Measurements from ENCODE around the gene RACGAP1. TPM values are rescaled to one million over a fixed set of nuclear protein-coding genes. Genes with fewer than 3 reads are reported as not detected.

The RACGAP1 gene
- total and polyA plus RNA-seq, 2 of the 8 experiments (the other 6 are each of a cell fraction or from before 2014, with no cell fraction given): 18.0 to 66.3 TPM

GRCh38 chr12:49948866-49949845, 76.1 kb downstream of the RACGAP1 start:
- Histone ChIP-seq H3K36me3 (ENCODE audit: control insufficient read depth in 2 of 4, insufficient read depth in 4 of 4, low read length in 3 of 4) (no peaks in the 10 kb centered on the region), H3K23me2 (ENCODE audit: low read depth, low read length) (no peaks in the 10 kb centered on the region; the same call in 1 of the 2 replicates), H3K4ac (replicated peaks; ENCODE audit: insufficient read length, low read depth, low read length) (no peak overlapping the region), H3K27ac (ENCODE audit: low read depth, low read length) (no peak overlapping the region), H3K23ac (ENCODE audit: insufficient read length) (no peak overlapping the region), H3K4me1 (replicated peaks in 1 of 4; ENCODE audit: control insufficient read depth in 3 of 4, insufficient read depth in 4 of 4, low read length in 3 of 4) (peaks cover 0 to 6% (median 4%) of the 10 kb centered on the region in 4 experiments; a peak in 5 of 7 replicates), H2BK15ac (ENCODE audit: low read length) (peak overlapping the region; percentile 25; the same call in 1 of the 2 replicates), H3K56ac (replicated peaks; ENCODE audit: insufficient read length, low read depth, low read length) (no peak overlapping the region), H4K91ac (replicated peaks; ENCODE audit: insufficient read length, low read length) (no peak overlapping the region), H3K9ac (replicated peaks in 1 of 4; ENCODE audit: extremely low read depth in 1 of 4, low read depth in 3 of 4, low read length in 3 of 4) (no peak overlapping the region), H3K79me1 (ENCODE audit: low read depth, low read length) (no peaks in the 10 kb centered on the region), H3K4me3 (ENCODE audit: extremely low read depth in 1 of 4, insufficient read depth in 2 of 4, low read depth in 3 of 4, low read length in 4 of 4) (no peak overlapping the region), H2BK20ac (ENCODE audit: low read length) (no peak overlapping the region), H4K8ac (ENCODE audit: extremely low read depth, insufficient read depth, low read length) (no peak overlapping the region), H3K18ac (ENCODE audit: extremely low read depth, low read length) (no peak overlapping the region), H3K9me3 (ENCODE audit: insufficient read depth in 2 of 2, low read depth in 1 of 2, low read length in 1 of 2) (no peaks in the 10 kb centered on the region), H3K4me2 (ENCODE audit: insufficient read depth in 1 of 2, low read depth in 2 of 2, low read length in 2 of 2) (no peak overlapping the region), H2BK120ac (replicated peaks; ENCODE audit: low read depth, low read length) (no peak overlapping the region), H3K14ac (ENCODE audit: insufficient read length) (no peak overlapping the region), H2BK5ac (ENCODE audit: low read depth, low read length) (no peak overlapping the region), H3K79me2 (ENCODE audit: control insufficient read depth in 1 of 2, insufficient read depth in 2 of 2, low read length in 2 of 2) (no peaks in the 10 kb centered on the region), H2BK12ac (ENCODE audit: low read depth, low read length) (no peak overlapping the region), H3K27me3 (replicated peaks in 1 of 4; ENCODE audit: control insufficient read depth in 3 of 4, extremely low read depth in 1 of 4, insufficient read depth in 3 of 4, low read length in 3 of 4) (no peaks in the 10 kb centered on the region; a peak in 1 of 7 replicates), H4K20me1 (replicated peaks in 1 of 2; ENCODE audit: control insufficient read depth in 1 of 2, insufficient read depth in 2 of 2, low read length in 2 of 2) (no peaks in the 10 kb centered on the region), H2AK5ac (ENCODE audit: low read depth, low read length) (no peak overlapping the region), H4K5ac (ENCODE audit: insufficient read length, low read depth, low read length) (no peak overlapping the region), H2AFZ (ENCODE audit: low read length) (no peak overlapping the region)
- CTCF ChIA-PET (ENCODE audit: partially characterized antibody): interaction anchor here (0.7 to 7.6 kb wide), 10 partner anchors 10 to 172 kb away, joined by 3 to 104 read pairs (median 6); partner anchors contain the start of gene AQP6
- DNase-seq (ENCODE audit: low read depth in 1 of 2, low spot score in 2 of 2) (no peak), FAIRE-seq (no peak)
- 86% methylated on average over 12 of the region's 13 CpGs; no CpG with 5 or more reads in 1 of the 2 experiments for WGBS, 2 experiments (ENCODE audit: extremely low coverage in 1 of 2, insufficient coverage in 1 of 2, insufficient read length in 1 of 2, insufficient replicate concordance in 2 of 2, low coverage in 1 of 2, low lambda C conversion rate in 2 of 2, missing lambda C conversion rate in 1 of 2)
- POLR2A ChIA-PET (ENCODE audit: partially characterized antibody): interaction anchor here (0.8 to 1.7 kb wide), 2 partner anchors 18 to 57 kb away, joined by 4 to 8 read pairs; no protein-coding TSS in a partner anchor
- no peak for TF ChIP-seq RNF2 (IDR thresholded peaks at IDR 0.05; ENCODE audit: borderline replicate concordance, low read depth, low read length, missing control alignments, poor library complexity, severe bottlenecking)
- no peak for TF ChIP-seq ASH2L (IDR thresholded peaks at IDR 0.05; ENCODE audit: low read length)
- no peak for TF ChIP-seq ATF3 (IDR thresholded peaks at IDR 0.05; ENCODE audit: insufficient read depth, low read depth, low read length)
- no peak for TF ChIP-seq POLR2AphosphoS5 (IDR thresholded peaks at IDR 0.05; ENCODE audit: low read depth, low read length)
- TF ChIP-seq FOSL1 (IDR thresholded peaks at IDR 0.05; ENCODE audit: insufficient read depth, low read depth, low read length): no peak
- no peak for TF ChIP-seq GABPA (IDR thresholded peaks at IDR 0.05; ENCODE audit: borderline replicate concordance, insufficient read depth, low read length)
- no peak for TF ChIP-seq EP300 (IDR thresholded peaks at IDR 0.05; ENCODE audit: borderline replicate concordance in 1 of 2, low read depth in 2 of 2, low read length in 2 of 2)
- TF ChIP-seq MAX (IDR thresholded peaks at IDR 0.05): no peak
- no peak for TF ChIP-seq JUN (IDR thresholded peaks at IDR 0.05; ENCODE audit: low read depth, low read length)
